Measurements from ENCODE around the gene SLC5A10. TPM values are rescaled to one million over a fixed set of nuclear protein-coding genes. Genes with fewer than 3 reads are reported as not detected.

The SLC5A10 gene
- total RNA-seq, 1 donor from 2014 or later, result not detected

- H3K4me1 Mint-ChIP-seq, result peaks cover 22% of the 10 kb centered on the region
- H3K4me3 Mint-ChIP-seq, result peak overlapping the region; percentile 41
- intact Hi-C loops (cut with micrococcal nuclease), result no loop called here
- no peak overlapping the region for H3K27ac Mint-ChIP-seq
- no peak for TF ChIP-seq CTCF (IDR thresholded peaks at IDR 0.05)
- peaks cover 4% of the 10 kb centered on the region for H3K9me3 Mint-ChIP-seq
- peak; percentile 69 for ATAC-seq (ENCODE audit: low read depth)
- no peaks in the 10 kb centered on the region for H3K27me3 Mint-ChIP-seq
- ChIA-PET CTCF (no interaction called here), POLR2A (no interaction called here)
- peaks cover 28% of the 10 kb centered on the region for H3K36me3 Mint-ChIP-seq (ENCODE audit: low read depth)
- peak; percentile 26 for DNase-seq
Observed at GRCh38 chr17:18992454-18993130, 40.6 kb downstream of the SLC5A10 start.

GRCh38 chr17:18993905-18994526 is 42.1 kb downstream of the SLC5A10 start:
- no peak for TF ChIP-seq CTCF (IDR thresholded peaks at IDR 0.05)
- Mint-ChIP-seq H3K36me3 (ENCODE audit: low read depth) (peaks cover 24% of the 10 kb centered on the region), H3K27me3 (no peaks in the 10 kb centered on the region), H3K4me1 (peaks cover 22% of the 10 kb centered on the region), H3K9me3 (peaks cover 4% of the 10 kb centered on the region), H3K27ac (no peak overlapping the region), H3K4me3 (no peak overlapping the region)
- CTCF ChIA-PET, result no interaction called here
- ATAC-seq (ENCODE audit: low read depth) (no peak), DNase-seq (no peak)
- intact Hi-C loops (cut with micrococcal nuclease), result no loop called here
- POLR2A ChIA-PET, result no interaction called here

GRCh38 chr17:18994631-18995030 is 42.7 kb downstream of the SLC5A10 start:
- ATAC-seq (ENCODE audit: low read depth), result no peak
- no peak for TF ChIP-seq CTCF (IDR thresholded peaks at IDR 0.05)
- peaks cover 24% of the 10 kb centered on the region for H3K36me3 Mint-ChIP-seq (ENCODE audit: low read depth)
- DNase-seq, result no peak
- H3K27me3 Mint-ChIP-seq, result no peaks in the 10 kb centered on the region
- H3K4me3 Mint-ChIP-seq, result no peak overlapping the region
- ChIA-PET POLR2A (interaction anchor here (1.1 kb wide), 1 partner anchor 10 kb away, joined by 3 read pairs; the partner anchor contains the start of gene FAM83G), CTCF (no interaction called here)
- peaks cover 22% of the 10 kb centered on the region for H3K4me1 Mint-ChIP-seq
- H3K9me3 Mint-ChIP-seq, result peaks cover 4% of the 10 kb centered on the region
- intact Hi-C loops (cut with micrococcal nuclease), result no loop called here
- no peak overlapping the region for H3K27ac Mint-ChIP-seq

- DNase-seq (no peak), ATAC-seq (ENCODE audit: low read depth) (no peak)
- Mint-ChIP-seq H3K27ac (no peak overlapping the region), H3K36me3 (ENCODE audit: low read depth) (peaks cover 23% of the 10 kb centered on the region), H3K4me1 (peaks cover 24% of the 10 kb centered on the region), H3K9me3 (peaks cover 4% of the 10 kb centered on the region), H3K4me3 (no peak overlapping the region), H3K27me3 (no peaks in the 10 kb centered on the region)
- ChIA-PET CTCF (no interaction called here), POLR2A (interaction anchor here (1.1 kb wide), 1 partner anchor 9 kb away, joined by 3 read pairs; the partner anchor contains the start of gene FAM83G)
- intact Hi-C loops (cut with micrococcal nuclease), result no loop called here
- TF ChIP-seq CTCF (IDR thresholded peaks at IDR 0.05), result no peak
Observed at GRCh38 chr17:18995220-18995619, 43.3 kb downstream of the SLC5A10 start.

GRCh38 chr17:18996458-18996857 is 44.5 kb downstream of the SLC5A10 start:
- CTCF ChIA-PET, result interaction anchor here (1.1 kb wide), 1 partner anchor 36 kb away, joined by 4 read pairs; no protein-coding TSS in a partner anchor
- no peak for TF ChIP-seq CTCF (IDR thresholded peaks at IDR 0.05)
- Mint-ChIP-seq H3K27ac (no peak overlapping the region), H3K4me1 (peaks cover 29% of the 10 kb centered on the region), H3K4me3 (no peak overlapping the region), H3K27me3 (no peaks in the 10 kb centered on the region), H3K9me3 (peaks cover 4% of the 10 kb centered on the region), H3K36me3 (ENCODE audit: low read depth) (peaks cover 30% of the 10 kb centered on the region)
- POLR2A ChIA-PET, result no interaction called here
- ATAC-seq (ENCODE audit: low read depth), result no peak
- no peak for DNase-seq
- intact Hi-C loops (cut with micrococcal nuclease), result no loop called here

All from activated B cell treated with CpG ODN at 0.5 μM for 24 hours (primary cell).